Skin of body (tissue), 2 donors: Measurements from ENCODE around the gene PRPF6. TPM values are rescaled to one million over a fixed set of nuclear protein-coding genes. Genes with fewer than 3 reads are reported as not detected.
A peak's percentile ranks its signal among the peaks of the same experiment; 100 is the strongest.

ENCODE experiments used
- DNase-seq: peaks from one replicate; lab custom pipeline; 2025; lab: John Stamatoyannopoulos, UW
- total RNA-seq: library from RNA; depleted of rRNA; stranded (reverse); fragments of >200 nt; gene quantifications from one replicate; pipeline ENCODE4 v1.2.3, GENCODE V29; 2014

The PRPF6 gene
- total RNA-seq, 1 donor from 2014 or later, result 39.9 TPM

DNA sequence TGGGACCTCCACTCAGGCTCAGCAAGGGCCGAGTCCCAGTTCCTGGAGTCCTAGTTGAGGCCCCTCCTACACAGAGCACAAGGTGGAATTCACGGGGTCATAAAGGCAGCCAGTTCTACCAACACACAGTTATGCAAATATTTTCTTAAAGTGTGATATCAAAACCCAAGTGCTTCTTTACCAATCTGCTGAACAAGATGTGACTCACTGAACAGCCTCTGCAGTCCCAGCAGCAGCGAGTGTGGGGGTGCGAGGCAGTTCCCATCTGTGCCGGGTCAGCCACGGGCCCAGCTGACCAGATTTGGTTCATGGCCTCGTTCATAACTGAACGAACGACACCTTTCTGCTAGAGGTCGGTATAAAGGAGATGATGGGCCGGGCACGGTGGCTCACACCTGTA lies 77.6 kb downstream of the PRPF6 start:
- no peak for DNase-seq

DNA sequence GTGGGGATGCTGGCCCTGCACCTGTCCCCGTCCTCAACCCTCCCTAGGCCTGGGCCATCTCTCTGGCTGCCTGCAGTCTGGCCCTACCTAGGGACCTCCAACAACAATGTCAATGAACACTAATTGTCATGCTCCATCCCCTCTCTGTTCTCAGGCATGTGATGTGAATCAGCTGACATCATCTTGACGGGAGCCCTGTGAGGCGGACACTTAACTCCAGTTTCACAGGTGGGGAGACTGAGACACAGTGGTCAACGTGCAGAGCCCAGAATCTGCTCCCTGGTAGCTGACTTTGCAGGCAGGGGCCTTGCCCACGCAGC lies 81.3 kb downstream of the PRPF6 start:
- no peak for DNase-seq

DNA sequence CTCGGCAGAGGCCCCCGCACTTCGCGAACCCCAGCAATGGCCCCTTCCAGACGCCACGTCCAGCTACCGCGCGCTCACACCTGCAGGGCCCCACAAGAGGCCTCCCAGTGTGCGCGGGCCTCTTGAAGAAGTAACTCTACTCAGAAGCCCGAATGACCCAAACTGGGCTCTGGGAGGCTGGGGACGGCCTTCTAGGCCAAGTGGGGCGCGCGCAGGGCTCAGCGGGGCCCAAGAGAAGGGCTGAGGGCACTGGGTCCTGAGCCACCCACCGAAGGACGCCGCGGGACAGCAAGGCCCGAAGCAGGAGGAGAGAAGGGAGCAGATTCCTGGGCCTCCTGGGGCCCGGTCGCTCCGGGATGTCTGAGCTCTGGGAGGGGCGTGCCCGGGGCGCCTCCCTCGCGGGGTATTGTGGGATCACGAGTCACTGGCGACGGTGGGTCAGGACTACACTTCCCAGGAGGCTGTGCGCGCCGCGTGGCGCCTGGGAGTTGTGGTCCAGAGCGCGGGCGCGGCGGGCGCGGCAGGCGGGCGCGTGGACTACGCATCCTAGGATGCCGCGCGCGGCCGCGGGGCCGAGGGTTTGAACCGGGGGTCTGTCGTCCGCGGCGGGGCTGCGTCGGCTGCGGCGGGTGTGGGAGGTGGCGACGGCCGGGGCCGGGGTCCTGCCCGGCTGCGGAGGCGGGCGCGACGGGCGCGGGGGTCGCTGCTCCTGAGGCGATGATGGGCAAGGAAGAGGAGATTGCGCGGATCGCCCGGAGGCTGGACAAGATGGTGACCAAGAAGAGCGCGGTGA lies 81.9 kb downstream of the PRPF6 start, which contains the start of gene TCEA2:
Gene TCEA2, plus strand, starts transcription at position 603 of the 793 bp plus-strand sequence. Its CDS starts 115 bp downstream, at position 718.
- DNase-seq, result peak; percentile 93

DNA sequence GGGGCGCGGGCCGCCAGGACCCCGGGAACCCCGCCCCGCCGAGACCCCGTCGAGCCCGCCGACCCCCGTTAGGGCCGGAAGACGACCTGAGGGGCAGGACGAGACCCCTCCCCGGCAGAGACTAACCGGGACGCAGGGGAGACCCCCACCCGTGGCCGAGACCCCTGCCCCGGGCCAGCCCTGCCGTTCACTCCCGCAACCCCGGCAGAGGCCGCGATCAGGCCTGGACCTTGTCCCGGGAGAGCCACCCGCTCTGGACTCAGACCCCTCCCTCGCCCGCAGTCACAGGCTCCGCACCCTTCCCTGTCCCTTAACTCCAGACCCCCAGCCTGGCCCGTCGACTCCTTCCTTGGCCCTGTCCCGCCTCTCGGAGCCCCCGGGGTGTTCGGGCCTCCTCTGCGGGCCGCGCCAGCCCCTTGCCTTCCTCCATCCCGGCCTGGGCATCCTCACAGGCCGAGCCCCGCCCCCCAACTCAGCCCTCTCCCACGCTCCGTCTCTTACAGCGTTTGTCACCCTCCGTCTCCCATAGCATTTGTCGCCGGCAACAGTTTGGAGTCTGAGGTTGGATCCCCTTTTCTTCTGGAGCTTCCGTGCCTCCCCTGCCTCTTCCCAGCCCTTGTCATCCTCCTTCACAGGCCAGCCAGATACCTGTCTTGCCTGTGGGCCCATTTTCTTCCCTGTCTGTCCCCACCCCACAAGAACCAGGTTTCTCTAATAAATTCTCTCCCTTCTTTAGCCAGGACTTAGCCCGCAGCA lies 82.6 kb downstream of the PRPF6 start:
- no peak for DNase-seq

DNA sequence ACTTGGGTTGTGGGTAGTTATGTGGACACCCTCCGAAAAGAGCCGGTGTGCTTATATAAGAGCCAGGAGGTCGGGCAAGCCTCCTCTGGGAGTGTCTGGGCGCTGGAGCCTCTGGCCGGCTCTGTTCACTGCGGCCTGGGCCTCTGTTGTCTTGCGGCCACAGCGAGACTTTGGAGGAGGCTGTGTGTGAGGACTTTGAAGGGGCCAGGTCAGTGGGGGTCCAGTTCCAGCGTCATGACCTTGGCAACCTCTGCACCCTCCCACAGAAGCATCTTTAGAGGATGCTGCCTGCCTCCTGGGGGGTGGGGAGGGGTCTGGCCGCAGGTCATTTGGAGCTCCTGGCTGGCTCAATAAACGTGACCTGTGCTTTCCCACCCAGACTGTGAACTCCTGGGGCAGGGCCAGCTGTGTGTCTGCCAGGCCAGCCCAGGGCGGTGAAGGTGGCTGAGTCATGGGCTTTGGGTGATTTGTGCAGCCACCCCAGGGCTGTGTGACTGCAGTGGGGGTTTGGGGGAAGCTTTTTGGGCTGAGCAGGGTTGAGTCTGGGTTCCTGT lies 83.3 kb downstream of the PRPF6 start:
- DNase-seq, result no peak

DNA sequence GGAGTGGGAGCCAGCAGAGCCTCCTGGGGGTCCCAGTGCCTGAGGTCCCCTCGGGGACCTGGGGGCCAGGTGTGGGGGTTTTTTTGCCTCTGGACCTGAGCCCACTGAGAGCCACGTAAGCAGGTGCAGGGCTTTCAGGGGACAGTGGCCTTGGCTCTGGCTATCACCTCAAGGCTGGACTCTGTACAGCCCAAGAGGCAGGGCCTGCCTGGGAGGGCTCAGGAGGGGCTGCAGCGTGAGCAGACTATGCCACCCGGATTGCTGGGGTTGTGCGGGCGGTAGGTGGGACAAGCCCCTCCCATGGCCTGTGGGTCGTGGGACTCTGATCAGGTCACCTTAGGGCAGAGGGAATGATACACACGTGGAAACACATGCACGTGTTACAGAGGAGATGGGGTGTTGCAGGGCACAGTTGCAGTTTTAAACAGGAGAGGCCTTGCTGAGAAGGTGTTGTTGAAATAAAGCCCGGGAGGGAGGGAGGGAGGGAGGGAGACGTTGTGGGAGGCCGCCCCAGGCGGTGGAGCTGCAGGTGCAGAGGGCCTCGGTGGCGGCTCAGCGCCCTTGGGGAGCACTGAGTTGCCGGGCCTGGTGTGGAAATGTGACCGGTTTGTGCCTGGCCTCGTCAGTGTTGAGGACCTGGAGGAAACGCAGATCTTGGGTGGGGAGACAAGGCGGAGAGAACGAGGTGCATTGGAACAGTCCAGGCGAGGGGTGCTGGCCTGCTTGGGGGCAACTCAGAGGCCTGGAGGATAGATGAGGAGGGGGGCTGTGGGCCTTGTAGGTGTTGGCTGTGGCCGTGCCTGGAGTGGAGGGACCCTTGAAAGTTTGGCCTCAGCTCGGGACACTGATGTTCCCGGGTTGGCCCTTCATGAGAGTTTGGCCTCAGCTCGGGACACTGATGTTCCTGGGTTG lies 84.4 kb downstream of the PRPF6 start:
- no peak for DNase-seq

DNA sequence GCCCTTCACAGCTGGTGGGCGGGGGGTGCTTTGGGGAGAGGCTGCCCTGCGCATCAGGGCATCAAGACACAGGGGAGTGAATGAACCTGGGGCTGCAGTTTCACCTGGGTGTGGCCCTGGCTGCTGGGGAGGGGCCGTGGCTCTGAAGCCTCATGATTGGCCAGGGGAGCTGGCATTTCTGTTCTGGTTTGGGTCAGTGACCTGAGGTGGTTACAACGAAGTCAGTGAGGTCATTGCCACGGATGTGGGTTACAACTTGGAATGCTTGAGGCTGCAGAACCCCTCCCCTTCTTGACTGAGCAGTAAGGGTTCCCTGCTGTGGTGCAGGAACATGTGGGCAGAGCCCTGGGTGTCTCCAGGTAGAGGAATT lies 85.0 kb downstream of the PRPF6 start:
- DNase-seq, result no peak

DNA sequence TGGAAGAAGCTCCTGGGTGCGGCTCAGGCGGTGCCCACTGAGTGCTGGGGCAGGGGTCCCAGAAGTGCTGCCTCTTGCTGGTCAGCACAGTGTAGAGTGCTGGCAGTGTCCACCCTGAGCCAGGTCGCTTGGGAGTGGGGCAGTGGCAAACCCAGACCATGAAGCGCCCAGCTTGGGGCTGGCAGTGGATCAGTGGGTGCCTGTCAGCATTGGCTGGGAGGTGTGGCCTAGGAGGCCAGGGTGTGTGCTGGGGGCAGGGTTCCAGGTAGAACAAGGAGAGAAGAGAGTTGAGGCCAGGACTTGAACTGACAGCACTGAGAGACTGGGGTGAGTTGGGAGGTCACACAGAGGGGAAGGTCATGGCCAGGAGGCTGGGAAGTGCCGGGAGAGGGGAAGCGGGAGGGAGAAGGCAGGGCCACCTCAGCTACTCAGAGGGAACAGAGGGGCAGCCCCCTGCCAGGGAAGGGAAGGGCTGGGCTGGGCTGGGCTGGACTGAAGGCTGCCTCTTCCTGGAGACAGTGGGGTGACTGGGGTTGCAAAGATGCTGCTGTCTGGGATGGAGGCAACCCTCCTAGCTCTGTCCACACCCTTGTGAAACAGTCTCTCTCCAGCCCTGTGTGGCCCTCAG lies 86.2 kb downstream of the PRPF6 start:
- no peak for DNase-seq

DNA sequence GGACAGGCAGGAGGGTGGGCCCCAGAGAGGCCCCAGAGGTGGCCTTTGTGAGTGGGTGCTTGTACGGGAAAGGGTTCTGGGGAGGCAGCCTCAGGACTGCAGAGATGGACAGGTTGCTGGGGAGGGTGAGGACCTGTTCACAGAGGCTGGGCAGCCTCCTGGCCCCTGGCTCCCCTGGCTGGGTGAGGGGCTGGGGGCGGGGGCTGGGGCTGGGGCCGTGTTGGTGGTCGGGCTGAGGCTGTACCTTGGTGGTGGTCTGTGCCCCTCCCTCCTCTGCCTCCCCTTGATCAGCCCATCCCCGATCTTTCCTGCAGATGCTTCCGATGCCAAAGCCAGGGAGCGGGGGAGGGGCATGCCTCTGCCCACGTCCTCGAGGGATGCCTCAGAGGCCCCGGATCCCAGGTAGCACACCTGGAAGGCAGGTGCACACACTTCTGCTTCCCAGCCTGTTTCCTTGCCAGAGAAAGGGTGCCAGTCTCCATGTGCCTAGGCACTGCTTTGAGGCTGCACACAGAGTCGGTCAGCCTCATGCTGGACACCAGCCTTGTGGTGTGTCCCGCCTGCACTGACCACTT lies 86.9 kb downstream of the PRPF6 start:
- DNase-seq, result no peak

DNA sequence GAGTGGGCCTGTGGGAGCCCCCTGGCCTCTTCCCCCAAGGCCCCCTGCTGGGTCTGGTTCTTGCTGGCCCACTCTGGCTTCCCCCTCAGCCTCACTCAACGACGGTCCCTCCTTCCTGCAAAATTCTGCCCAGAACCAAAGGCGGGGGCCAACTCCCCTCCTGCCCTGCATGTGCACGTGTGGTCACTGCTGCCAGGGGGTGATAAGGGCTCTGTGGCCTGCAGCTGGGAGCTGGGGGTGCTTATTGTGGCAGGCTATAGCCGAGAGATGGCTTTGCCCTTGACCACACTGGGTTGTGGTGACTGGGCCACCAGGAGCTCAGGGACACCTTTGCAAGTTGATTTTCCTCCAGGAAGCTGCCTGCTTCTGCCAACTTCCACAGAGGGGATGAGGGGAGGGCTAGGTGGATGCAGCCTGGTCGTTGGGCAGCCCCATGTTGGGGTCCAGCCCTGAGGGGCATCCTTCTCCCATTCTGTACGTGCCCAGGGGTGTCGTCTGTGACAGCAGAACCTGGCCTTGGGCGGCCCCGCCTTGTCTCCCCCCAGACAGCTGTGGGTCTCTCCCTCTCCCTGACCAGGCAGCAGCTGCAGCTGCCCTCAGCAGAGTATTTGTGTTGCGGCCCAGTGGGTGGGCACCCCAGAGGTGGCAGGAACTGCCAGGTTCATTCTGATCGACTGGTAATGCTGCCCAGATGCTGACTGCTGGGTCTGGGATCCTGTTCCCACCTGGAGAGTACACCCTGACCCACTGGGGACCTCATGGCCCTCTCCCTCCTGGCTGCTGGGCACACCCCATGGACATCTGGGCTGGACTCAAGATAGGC lies 87.7 kb downstream of the PRPF6 start:
- DNase-seq, result no peak

DNA sequence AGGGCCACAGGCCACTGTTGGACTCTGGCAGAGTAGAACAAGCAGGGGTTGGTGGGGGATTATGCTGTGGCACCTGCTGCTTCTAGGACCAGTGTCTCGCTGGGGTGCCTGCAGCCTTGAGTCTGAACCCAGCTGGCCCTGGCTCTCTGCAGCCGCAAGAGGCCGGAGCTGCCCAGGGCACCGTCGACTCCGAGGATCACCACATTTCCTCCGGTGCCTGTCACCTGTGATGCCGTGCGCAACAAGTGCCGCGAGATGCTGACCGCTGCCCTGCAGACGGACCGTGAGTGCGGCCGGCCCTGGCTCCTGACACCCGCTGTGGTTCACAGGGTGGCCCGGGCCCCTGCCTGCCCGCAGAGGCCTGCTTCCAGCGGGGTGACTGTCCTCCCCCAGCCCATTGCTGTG lies 88.3 kb downstream of the PRPF6 start:
- no peak for DNase-seq

DNA sequence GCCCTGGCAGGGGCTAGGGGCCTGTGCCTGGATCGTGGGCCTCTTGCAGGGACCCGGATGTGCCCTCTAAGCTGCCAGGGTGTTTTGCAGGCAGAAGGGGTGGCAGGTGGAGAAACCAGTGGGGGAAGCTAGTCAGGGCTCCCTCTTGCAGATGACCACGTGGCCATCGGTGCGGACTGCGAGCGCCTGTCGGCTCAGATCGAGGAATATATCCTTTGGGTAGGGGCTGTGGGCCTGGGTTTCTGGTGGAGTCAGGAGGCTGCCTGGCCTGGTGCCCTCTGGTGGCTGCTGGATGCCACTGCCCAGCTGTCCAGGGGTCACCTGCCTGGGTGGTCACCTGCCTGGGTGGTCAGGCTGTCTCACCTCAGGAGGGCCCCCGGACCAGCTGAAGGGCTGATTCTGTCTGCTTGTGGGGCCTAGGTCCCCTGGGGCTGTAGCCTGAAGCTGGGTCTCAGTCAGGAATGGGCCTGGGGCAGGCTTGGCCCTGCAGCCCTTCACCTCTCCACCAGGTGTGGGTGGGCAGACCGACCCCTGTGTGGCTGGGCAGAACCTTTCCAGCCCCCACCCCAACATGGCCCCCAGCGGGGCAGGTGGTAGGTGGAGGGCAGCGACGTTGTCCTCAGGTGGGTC lies 88.8 kb downstream of the PRPF6 start:
- no peak for DNase-seq

DNA sequence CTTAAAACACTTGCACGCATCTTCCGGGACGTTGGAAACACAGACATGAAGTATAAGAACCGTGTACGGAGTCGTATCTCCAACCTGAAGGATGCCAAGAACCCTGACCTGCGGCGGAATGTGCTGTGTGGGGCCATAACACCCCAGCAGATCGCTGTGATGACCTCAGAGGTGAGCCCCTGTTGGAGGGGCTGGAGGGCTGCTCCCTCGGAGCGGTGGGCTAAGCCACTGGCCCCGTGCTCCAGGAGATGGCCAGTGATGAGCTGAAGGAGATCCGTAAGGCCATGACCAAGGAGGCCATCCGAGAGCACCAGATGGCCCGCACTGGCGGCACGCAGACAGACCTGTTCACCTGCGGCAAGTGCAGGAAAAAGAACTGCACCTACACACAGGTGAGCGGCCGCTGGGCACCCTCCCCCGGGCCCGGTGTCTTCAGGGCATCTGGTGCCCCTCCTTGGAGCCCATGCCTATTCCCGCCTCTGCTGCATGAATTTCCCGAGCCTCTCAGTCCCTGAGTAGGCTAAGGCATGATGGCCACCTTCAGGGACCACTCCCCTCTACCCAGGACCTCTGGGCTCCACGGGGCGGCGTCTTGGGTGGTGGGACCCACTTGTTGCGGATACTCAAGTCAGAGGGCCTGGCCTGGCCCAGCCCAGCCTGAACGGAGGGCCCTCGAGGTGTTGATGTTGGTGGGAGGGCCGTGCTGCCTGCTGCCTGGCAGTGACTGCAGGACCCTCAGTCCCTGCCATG lies 89.5 kb downstream of the PRPF6 start:
- DNase-seq, result no peak

DNA sequence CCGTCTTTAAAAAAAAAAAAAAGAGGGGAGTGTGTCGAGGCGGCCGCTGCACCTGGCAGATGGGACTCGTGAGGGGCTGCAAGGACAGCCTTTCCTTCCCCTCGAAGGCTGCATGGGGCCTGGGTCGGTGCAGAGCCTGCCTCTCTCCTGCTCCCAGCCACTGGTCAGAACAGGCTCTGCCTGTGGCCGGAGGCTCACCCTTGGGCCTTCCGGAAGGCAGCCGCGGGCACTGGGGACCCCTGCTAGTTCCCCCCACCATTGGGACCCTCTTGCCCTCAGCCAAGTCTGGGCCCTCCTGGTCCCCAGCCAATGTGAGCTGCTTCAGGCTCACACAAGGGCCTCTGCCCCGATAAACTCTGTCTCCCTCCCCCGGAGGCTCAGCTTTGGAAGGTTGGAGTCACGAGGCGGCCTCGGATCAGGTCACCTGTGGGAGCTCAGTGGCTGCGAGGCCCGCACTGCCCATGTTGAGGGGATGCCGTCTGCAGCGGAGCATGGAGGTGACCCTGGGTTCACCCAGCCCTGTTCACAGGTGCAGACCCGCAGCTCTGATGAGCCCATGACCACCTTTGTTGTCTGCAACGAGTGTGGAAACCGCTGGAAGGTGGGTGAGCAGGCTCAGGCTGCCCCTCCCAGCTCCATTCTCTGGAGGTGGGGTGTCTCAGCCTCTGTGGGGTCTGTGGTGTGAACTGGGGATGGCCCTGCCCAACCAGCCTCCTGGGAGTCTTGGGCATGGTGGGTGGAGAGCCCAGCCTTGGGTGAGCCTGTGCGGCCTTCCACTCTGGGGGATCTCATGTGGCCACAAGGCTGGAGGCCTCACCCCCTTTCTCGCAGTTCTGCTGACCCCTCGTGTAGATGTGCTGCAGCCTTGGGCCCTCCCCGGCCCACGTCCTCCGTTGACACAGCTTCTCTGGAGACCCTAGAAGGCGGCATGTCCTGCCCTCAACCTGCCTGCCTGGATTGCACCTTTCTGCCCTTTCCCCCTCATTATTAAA lies 90.7 kb downstream of the PRPF6 start:
- no peak for DNase-seq

DNA sequence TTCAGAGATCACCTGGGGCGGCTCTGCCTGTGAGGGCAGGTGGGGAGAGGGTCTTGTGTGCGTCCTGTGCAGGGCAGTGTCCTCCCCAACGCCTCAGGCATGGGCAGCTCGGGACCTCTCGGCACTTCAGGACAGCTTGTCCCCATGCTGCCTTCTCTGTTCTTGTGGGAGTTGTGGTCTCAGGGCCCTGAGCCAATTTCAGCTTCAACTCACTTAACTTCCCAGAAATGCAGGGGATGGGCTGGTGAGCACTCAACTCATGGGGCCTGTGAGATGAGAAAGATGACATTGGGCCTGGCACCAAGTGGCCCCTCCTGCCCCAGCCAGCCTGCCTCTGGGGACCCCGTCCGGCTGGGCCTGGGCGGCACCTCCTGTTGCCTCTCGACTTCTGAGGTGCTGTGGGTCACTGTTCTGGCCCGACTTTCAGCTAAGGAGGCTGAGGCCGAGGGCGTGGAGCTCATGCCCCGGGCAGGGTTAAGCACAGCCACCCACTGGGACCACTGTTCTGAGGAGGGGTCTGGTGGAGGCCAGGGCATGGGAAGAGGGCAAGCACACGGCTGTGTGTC lies 91.6 kb downstream of the PRPF6 start:
- no peak for DNase-seq

DNA sequence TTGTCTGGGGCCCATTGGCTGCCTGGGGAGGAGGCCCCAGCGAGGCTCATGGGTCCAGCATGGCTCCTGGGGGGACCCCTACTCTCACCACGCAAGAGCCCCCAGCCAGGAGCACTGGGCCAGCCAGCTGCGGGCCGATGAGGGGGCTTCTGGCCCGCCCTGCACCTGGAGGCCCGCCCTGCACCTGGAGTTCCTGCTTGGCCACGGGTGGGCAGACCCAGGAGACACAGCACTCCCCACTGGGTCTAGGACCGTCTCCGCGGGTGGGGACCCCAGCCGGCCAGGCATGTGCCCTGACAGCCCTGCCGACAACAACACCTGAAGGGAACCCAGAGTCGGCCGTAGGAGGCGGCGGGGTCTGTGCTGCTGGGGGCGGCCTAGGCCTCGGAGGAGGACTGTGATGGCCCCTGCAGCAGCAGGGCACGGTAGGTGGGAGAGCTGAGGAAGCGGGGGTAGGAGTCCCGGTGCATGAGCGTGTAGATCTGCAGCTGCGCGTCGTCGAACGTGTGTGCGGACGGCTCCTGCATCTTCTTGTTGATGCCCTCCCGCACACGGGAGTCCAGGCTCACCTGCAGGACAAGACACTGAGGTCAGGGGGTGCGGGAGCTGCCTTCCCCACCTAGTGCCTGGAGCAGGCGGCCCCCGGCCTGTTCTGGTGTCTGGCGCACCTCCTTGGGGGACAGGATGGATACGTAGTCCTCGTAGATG lies 92.7 kb downstream of the PRPF6 start:
- no peak for DNase-seq
